HepG2 (cell line): ENCODE measurements around the gene LY6G5B.

Experiments used
- ATF4 ChIP-seq, 2 experiments: fragments of 450-650 bp in 1 of 2; sonication (generic) in 1 of 2; formaldehyde crosslinking; IDR thresholded peaks; 2 replicates each; pipeline versions ENCODE4 v1.5.0 to v1.8.0; 2020 to 2022; ENCODE audit warnings: mild to moderate bottlenecking in 1 of 2, missing genetic modification reagents in 1 of 2
- GPBP1L1 ChIP-seq: sonication (generic); formaldehyde crosslinking; IDR thresholded peaks from 2 replicates; pipeline ENCODE4 v1.5.0; 2020; ENCODE audit warnings: mild to moderate bottlenecking, missing genetic modification reagents
- SIN3A ChIP-seq: IDR thresholded peaks from 2 replicates; pipeline ENCODE4 v1.6.1; 2011; ENCODE audit warnings: low read depth, mild to moderate bottlenecking, control low read depth, low read length, borderline replicate concordance
- TGIF2 ChIP-seq: IDR thresholded peaks from 2 replicates; pipeline ENCODE4 v1.6.1; 2016; ENCODE audit warnings: control low read depth, missing compliant biosample characterization
- ZSCAN29 ChIP-seq: sonication (generic); formaldehyde crosslinking; conservative IDR thresholded peaks from 2 replicates; pipeline ENCODE4 v1.4.0; 2020; ENCODE audit warnings: mild to moderate bottlenecking, missing genetic modification reagents

GRCh38 chr6:31657406-31658157 is 12.2 kb upstream of the LY6G5B start:
- no peak for TF ChIP-seq SIN3A
- TF ChIP-seq ATF4 (CRISPR knock-in tag; IDR thresholded peaks at IDR 0.05) = no peak
- TF ChIP-seq TGIF2 = no peak
- no peak for TF ChIP-seq GPBP1L1 (CRISPR knock-in tag)
- TF ChIP-seq ZSCAN29 (CRISPR knock-in tag) = no peak
